ENCODE measurements around the gene SLC6A15.

SLC6A15 gene

GRCh38 chr12:84874125-84874824, 38.3 kb downstream of the SLC6A15 start:
- peak; percentile 50 for DNase-seq

GRCh38 chr12:84862186-84862585, 50.4 kb downstream of the SLC6A15 start:
- no peak for DNase-seq

GRCh38 chr12:84860718-84861117, 51.9 kb downstream of the SLC6A15 start:
- DNase-seq = no peak

- DNase-seq = no peak
Observed at GRCh38 chr12:84858796-84859195, 53.8 kb downstream of the SLC6A15 start.

GRCh38 chr12:84857525-84858208, 54.9 kb downstream of the SLC6A15 start:
- no peak for DNase-seq

- no peak for DNase-seq
Observed at GRCh38 chr12:84856156-84856900, 56.3 kb downstream of the SLC6A15 start.

GRCh38 chr12:84843593-84844144, 68.9 kb downstream of the SLC6A15 start:
- DNase-seq = no peak

GRCh38 chr12:84842406-84843013, 70.1 kb downstream of the SLC6A15 start:
- peak; percentile 61 for DNase-seq

- DNase-seq = no peak
Observed at GRCh38 chr12:84841591-84841990, 71.0 kb downstream of the SLC6A15 start.

- DNase-seq = no peak
Observed at GRCh38 chr12:84840356-84840755, 72.2 kb downstream of the SLC6A15 start.

GRCh38 chr12:84826925-84827324, 85.7 kb downstream of the SLC6A15 start:
- DNase-seq = no peak

- no peak for DNase-seq
Observed at GRCh38 chr12:84825149-84825548, 87.5 kb downstream of the SLC6A15 start.

- no peak for DNase-seq
Observed at GRCh38 chr12:84822525-84822924, 90.1 kb downstream of the SLC6A15 start.

- DNase-seq = no peak
Observed at GRCh38 chr12:84816916-84817695, 95.5 kb downstream of the SLC6A15 start.

- no peak for DNase-seq
Observed at GRCh38 chr12:84814664-84815245, 97.8 kb downstream of the SLC6A15 start.

GRCh38 chr12:84813780-84814663, 98.6 kb downstream of the SLC6A15 start:
- no peak for DNase-seq

GRCh38 chr12:84811291-84811690, 101.3 kb downstream of the SLC6A15 start:
- DNase-seq = no peak

GRCh38 chr12:84810611-84811010, 102.0 kb downstream of the SLC6A15 start:
- DNase-seq = no peak

All from NCI-H748 treated with DMSO at 0.1 percent for 48 hours (cell line).